ENCODE data around the gene SLC10A3.

Gene SLC10A3

GRCh38 chrX:154509455-154509854 is 19.0 kb upstream of the SLC10A3 start:
- no peak for TF ChIP-seq CTCF (IDR thresholded peaks at IDR 0.05; ENCODE audit: low read length, missing control alignments)
- H3K4me3 ChIP-seq (replicated peaks; ENCODE audit: low read depth, low read length): no peak overlapping the region
- no peak for DNase-seq (ENCODE audit: low read depth)

GRCh38 chrX:154508384-154508745 is 17.9 kb upstream of the SLC10A3 start:
- DNase-seq (ENCODE audit: low read depth): no peak
- TF ChIP-seq CTCF (IDR thresholded peaks at IDR 0.05; ENCODE audit: low read length, missing control alignments): no peak

GRCh38 chrX:154507673-154508383 is 17.4 kb upstream of the SLC10A3 start:
- no peak for DNase-seq (ENCODE audit: low read depth)
- H3K4me3 ChIP-seq (replicated peaks; ENCODE audit: low read depth, low read length): no peak overlapping the region

More at GRCh38 chrX:154508384-154508745, 17.9 kb upstream of the SLC10A3 start:
- H3K4me3 ChIP-seq (replicated peaks; ENCODE audit: low read depth, low read length): no peak overlapping the region

GRCh38 chrX:154506483-154507332 is 16.3 kb upstream of the SLC10A3 start:
- no peak for TF ChIP-seq CTCF (IDR thresholded peaks at IDR 0.05; ENCODE audit: low read length, missing control alignments)
- H3K4me3 ChIP-seq (replicated peaks; ENCODE audit: low read depth, low read length): no peak overlapping the region
- DNase-seq (ENCODE audit: low read depth): no peak

More at GRCh38 chrX:154507673-154508383, 17.4 kb upstream of the SLC10A3 start:
- TF ChIP-seq CTCF (IDR thresholded peaks at IDR 0.05; ENCODE audit: low read length, missing control alignments): no peak

GRCh38 chrX:154505734-154506133 is 15.3 kb upstream of the SLC10A3 start:
- H3K4me3 ChIP-seq (replicated peaks; ENCODE audit: low read depth, low read length): no peak overlapping the region
- peak; percentile 59 for DNase-seq (ENCODE audit: low read depth)
- no peak for TF ChIP-seq CTCF (IDR thresholded peaks at IDR 0.05; ENCODE audit: low read length, missing control alignments)

GRCh38 chrX:154502989-154503388 is 12.6 kb upstream of the SLC10A3 start:
- no peak overlapping the region for H3K4me3 ChIP-seq (replicated peaks; ENCODE audit: low read depth, low read length)
- TF ChIP-seq CTCF (IDR thresholded peaks at IDR 0.05; ENCODE audit: low read length, missing control alignments): no peak
- DNase-seq (ENCODE audit: low read depth): no peak
